NCI-H1105 treated with DMSO at 0.1 percent for 48 hours (cell line): ENCODE results near the gene MST1.

ENCODE experiments used
- DNase-seq: peaks from one replicate; lab custom pipeline; 2025; lab: John Stamatoyannopoulos, UW

MST1 gene

DNA sequence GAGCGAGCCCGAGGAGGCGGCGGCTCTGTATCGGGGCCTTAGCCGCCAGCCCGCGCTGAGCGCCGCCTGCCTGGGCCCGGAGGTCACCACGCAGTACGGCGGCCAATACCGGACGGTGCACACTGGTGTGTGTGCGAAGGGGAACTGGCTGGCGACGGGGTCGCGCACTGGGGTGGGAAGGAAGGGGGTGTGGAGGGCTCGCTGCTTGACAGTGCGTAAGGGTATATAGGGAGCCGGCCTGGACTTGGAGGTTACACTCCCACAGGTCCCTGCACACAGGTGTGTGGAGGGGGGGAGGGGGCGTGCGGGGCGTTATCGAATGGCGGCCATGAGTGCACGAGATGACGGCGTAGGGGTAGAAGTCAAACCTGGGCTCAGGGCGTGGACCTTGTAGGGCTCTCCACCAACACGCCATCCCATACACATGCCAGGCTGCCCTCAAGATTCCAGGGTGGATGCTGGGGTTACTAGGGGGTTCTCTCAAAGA lies 14.7 kb downstream of the MST1 start:
- no peak for DNase-seq

DNA sequence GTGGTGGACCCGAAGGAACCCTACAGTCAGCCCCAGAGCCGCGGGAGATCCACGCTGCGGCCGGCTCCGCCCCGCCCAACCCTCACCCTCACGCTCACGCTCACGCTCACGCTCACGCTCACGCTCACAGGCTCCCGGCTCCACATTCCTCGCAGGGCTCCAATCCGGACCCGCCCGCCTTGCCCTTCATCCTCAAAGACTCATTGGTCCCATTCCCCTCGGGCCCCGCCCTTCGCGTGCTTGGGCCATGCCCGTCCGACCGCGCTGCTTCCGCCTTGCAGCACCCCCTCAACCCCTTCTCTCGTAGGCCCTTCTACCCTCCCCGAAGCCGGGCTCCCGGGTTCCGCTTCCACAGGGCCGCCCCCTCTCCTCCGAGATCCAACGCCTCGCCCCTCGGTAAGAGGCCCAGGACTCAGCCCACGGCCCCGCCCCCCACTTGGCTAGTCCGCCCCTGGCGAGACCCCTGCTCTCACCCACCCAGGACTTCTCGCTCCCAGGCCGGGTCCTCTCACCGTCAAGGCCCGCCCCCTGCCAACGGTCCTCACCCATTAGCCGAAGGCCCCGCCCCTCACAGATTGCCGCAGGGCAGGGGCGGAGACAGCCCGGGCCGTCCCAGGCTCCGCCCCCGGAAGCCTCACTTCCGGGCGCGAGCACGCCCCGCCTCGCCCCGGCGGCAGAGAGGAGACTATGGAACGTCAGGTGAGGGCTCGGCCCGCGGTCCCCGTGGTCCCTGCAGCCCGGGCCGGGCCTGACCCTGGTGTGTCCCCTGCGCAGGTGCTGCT lies 15.4 kb downstream of the MST1 start, which contains the start of gene APEH:
Gene APEH, plus strand, starts transcription at position 637 of the 782 bp plus-strand sequence. Its CDS starts 51 bp downstream, at position 688.
- no peak for DNase-seq

GRCh38 chr3:49673121-49673714 lies 16.1 kb downstream of the MST1 start:
- DNase-seq, result no peak

DNA sequence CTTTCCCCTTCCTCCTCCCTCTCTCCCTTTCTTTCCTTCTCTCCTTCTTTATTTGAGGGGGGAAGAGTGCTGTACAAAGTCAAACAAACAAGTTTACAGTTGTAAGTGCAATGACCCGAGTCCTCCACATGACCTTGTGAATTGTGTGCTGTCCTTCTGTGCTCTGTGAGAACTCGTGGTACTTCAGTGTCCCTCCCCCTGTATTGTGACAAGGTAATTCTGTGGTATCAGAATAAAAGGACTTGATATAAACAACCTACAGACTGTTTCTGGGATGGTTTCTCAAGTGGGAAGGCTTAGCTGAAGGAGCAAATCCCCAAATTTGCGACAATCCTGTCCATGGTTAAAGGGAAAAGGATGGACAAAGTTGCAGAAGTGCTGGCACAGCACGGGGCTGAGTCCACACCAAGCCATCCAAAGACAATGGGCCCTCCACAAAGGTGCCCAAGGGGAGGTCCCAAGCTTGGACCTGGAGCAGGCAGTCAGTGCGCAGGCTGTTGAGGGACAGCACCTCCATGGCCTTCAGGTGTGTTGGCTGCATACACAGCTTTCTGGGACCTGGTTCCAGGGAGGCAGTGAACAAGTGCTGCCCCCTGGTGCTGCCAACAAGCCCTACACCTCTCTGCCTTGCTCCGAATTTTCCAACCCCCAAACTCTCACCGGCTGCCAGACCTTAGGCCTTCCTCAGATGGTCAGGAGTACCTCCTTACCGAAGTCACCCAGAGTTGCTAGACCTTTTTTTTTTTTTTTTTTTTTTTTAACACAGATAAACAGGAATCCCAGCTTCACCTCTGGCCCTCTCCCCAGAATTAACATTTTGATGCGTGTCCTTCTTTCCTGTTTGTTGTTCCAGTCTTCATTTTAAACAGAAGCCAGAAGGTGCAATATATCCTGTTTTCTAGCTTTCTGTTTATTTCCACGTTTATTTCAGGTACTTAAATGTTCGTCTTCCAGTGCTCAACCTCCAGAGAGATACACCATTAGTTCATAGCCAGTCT lies 17.7 kb downstream of the MST1 start:
- DNase-seq, result no peak

- DNase-seq, result no peak
Observed at GRCh38 chr3:49670940-49671290, 18.4 kb downstream of the MST1 start.

DNA sequence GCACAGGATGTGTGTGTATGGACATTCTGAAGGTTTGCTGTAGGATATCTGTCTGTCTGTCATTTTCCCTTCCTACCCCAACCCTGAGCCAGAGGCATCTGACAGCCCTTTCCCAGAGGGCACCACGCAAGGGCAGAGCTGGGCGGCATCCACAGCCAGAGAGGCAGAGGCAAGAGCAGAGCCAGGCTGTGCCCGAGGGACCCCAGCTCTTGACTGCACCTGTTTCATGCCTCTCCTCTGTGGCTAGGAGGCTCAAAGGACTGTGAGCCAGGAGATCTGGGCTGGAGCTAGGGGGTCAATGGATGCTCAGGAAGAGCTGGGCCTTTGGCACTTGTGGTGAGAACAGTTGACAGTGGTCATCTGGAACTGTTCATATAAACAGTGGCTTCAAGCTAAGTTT lies 19.9 kb downstream of the MST1 start:
- DNase-seq, result no peak

GRCh38 chr3:49668861-49669260 lies 20.4 kb downstream of the MST1 start:
- no peak for DNase-seq

- no peak for DNase-seq
Observed at GRCh38 chr3:49668414-49668797, 20.9 kb downstream of the MST1 start.

- no peak for DNase-seq
Observed at GRCh38 chr3:49667701-49668413, 21.4 kb downstream of the MST1 start.

GRCh38 chr3:49666592-49666991 lies 22.7 kb downstream of the MST1 start:
- DNase-seq, result no peak

DNA sequence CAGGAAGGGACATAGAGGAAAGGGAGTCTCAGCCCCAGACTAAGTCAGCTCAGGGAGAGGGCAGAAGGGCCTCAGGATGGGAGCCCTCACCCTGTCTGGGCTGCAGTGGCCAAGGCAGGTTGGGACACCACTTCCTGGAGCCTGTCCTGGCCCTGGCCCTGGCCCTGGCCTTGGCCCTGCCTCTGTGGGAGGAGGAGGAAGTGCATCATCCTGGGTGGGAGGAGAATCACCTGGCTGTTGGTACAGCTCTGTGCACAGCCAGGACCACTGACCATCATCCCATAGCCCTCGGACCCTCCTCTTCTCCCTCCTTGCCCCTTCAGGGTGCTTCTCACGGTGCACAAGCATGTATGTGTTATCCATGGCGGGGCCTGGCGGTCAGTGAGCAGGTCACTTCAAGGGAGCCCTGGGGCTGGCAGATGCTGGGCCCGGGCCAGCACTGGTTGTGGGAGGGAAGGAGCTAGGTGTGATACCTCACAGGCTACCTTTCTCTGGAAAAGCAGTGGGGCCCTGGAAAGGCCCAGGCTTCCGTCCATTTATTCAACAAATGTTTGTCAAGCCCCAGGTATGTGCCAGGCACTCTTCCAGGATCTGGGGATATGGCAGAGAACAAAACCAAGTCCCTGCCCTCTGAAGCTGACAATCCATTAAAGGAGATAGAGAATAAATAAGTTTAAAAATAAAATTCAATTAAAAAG lies 23.3 kb downstream of the MST1 start:
- DNase-seq, result no peak

- no peak for DNase-seq
Observed at GRCh38 chr3:49664300-49664699, 25.0 kb downstream of the MST1 start.

- DNase-seq, result no peak
Observed at GRCh38 chr3:49663831-49664230, 25.4 kb downstream of the MST1 start.

- DNase-seq, result no peak
Observed at GRCh38 chr3:49662720-49663413, 26.4 kb downstream of the MST1 start.

DNA sequence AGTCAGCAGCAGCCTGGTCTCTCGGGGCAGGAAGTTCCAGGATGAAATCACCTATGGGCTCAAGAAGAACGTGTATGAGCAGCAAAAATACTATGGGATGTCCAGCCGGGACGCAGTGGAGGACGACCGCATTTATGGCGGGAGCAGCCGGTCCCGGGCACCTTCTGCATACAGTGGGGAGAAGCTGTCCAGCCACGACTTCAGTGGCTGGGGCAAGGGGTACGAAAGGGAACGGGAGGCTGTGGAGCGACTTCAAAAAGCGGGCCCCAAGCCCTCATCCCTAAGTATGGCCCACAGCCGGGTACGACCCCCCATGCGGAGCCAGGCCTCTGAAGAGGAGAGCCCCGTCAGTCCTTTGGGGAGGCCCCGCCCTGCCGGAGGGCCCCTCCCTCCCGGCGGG lies 27.3 kb downstream of the MST1 start:
- DNase-seq, result no peak

GRCh38 chr3:49661281-49661680 lies 28.0 kb downstream of the MST1 start:
- no peak for DNase-seq

DNA sequence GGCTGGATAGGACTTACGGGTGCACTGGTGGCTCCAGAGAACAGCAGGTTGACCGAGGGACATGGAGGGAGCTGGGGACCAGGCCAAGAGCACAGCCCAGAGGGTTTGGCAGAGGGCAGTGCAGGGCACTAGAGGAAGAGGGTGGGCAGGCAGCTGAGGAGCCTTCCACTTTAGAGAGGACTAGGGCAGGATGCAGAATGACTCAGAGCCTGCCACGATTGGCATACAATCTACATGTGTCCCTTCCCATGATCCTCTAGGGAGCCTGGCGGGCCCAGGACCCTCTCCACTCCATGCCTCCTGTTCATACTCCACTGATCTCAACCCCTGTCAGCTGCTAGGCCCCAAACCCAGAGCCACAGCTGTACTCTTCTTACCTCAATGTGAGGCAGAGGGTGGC lies 29.5 kb downstream of the MST1 start:
- no peak for DNase-seq

DNA sequence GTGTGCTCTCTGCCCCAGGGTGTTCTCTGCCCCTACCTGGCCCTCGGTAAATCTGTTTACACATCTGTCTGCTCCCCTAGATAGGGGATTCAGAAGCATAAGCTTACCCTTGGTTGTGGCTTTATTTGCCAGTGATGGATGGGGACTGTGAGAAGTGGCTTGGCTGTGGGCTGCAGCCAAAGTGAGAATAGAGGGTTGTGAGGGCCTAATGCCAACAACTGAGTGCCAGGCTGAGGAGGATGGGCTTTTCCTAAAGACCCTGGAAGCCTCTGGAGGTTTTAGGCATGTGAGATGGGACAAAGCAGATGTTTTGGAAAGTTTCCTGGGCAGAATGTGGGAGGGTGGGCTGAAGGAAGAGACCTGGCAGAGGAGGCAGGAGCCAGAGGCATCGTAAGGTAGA lies 30.6 kb downstream of the MST1 start:
- DNase-seq, result no peak

GRCh38 chr3:49657208-49657915 lies 31.9 kb downstream of the MST1 start:
- DNase-seq, result no peak

- no peak for DNase-seq
Observed at GRCh38 chr3:49656541-49657112, 32.6 kb downstream of the MST1 start.
